Stimulated activated naive B cell treated with anti-CD40 and anti-IgM and Interleukin-4, amounts not matched to agents 10 μg/mL and 1 μg/mL and 100 μg/mL, for 72 hours (primary cell): Measurements from ENCODE around the gene TSC22D3.

Experiments
- ATAC-seq, 2 donors: fragments of 150-1000 bp; cut with Tn5 transposase; replicated peaks; 2 replicates each; pipeline ENCODE4 v1.10.0; 2021; ENCODE audit warnings: moderate library complexity in 1 of 2
- DNase-seq: peaks from one replicate; pipeline ENCODE4 v3.0.0; 2021
- H3K27ac Mint-ChIP-seq: one replicate; pipeline ENCODE4 v1.8.0; 2022; ENCODE audit warnings: mild to moderate bottlenecking, mixed read lengths
- H3K27me3 Mint-ChIP-seq, 2 donors: one replicate each; pipeline ENCODE4 v1.8.0; 2022; ENCODE audit warnings: mixed read lengths in 2 of 2
- H3K36me3 Mint-ChIP-seq, 2 donors: one replicate each; pipeline ENCODE4 v1.8.0; 2022; ENCODE audit warnings: mixed read lengths in 2 of 2, mild to moderate bottlenecking in 1 of 2
- H3K4me1 Mint-ChIP-seq, 2 donors: one replicate each; pipeline ENCODE4 v1.8.0; 2022; ENCODE audit warnings: mixed read lengths in 2 of 2, mild to moderate bottlenecking in 1 of 2
- H3K4me3 Mint-ChIP-seq, 2 donors: one replicate each; pipeline ENCODE4 v1.8.0; 2022; ENCODE audit warnings: mild to moderate bottlenecking in 2 of 2, mixed read lengths in 2 of 2, moderate library complexity in 1 of 2
- H3K9me3 Mint-ChIP-seq, 2 donors: one replicate each; pipeline ENCODE4 v1.8.0; 2022; ENCODE audit warnings: mixed read lengths in 2 of 2, mild to moderate bottlenecking in 1 of 2

TSC22D3 gene

DNA sequence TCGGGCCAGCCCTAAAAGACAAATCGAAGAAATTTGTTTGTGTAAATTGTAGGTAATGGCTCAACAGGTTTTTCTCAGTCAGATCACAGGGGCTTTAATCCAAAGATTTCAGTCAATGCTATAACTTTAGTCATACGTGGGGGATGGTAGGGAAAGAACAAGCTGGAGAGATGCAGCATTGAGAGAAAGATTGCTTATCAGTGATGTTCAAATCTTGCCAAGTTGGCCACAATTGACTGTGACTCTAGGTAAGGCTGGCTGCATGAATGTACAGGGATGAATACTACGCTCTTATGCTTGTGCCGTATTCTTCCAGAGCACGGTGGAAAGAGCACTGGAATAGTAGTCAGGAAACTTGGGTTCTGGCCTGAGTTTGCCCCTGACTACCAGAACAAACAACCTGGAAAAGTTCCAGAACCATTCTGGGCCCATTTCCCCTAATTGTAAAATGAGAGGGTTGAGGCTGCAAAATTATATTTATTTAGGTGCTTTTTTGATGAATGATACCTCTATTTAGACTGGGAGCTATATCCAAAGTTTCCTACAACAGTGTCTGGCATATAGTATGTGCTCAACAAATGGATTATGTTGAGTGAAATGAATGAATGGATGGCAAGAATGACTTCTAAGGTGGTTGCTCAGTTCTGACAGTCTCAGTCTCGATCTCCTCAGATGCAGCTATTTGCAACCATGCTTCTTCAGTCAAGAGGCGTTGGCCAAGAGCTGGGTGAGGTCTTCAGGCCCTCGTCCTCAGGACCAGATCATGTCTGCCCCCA lies 44.4 kb downstream of the TSC22D3 start:
- ATAC-seq (no peak), DNase-seq (no peak)
- Mint-ChIP-seq H3K9me3 (no peaks in the 10 kb centered on the region), H3K27ac (peak overlapping the region; percentile 81), H3K27me3 (no peaks in the 10 kb centered on the region), H3K36me3 (no peaks in the 10 kb centered on the region), H3K4me1 (peaks cover 8 to 20% of the 10 kb centered on the region in 2 donors), H3K4me3 (no peak overlapping the region)

DNA sequence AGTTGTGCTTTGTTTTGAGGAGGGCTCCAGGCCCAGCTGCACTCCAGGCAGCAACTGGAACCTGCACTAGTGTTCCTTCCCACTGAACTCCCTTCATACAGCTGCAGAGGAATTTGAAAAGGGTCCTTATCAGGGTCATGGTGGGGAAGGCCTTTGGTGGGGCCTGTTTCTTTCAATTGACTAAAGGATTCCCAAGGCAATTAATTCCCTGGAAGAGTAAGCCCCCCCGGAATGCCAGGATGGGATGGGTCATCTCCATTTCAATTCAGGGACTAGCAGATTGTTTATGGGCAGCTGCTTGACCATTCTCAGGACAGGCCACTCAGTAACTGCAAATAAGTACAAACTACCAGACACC lies 45.3 kb downstream of the TSC22D3 start:
- Mint-ChIP-seq H3K4me1 (peaks cover 8 to 20% of the 10 kb centered on the region in 2 donors), H3K9me3 (no peaks in the 10 kb centered on the region), H3K4me3 (no peak overlapping the region), H3K27me3 (no peaks in the 10 kb centered on the region), H3K36me3 (no peaks in the 10 kb centered on the region), H3K27ac (no peak overlapping the region)
- ATAC-seq (no peak), DNase-seq (no peak)

DNA sequence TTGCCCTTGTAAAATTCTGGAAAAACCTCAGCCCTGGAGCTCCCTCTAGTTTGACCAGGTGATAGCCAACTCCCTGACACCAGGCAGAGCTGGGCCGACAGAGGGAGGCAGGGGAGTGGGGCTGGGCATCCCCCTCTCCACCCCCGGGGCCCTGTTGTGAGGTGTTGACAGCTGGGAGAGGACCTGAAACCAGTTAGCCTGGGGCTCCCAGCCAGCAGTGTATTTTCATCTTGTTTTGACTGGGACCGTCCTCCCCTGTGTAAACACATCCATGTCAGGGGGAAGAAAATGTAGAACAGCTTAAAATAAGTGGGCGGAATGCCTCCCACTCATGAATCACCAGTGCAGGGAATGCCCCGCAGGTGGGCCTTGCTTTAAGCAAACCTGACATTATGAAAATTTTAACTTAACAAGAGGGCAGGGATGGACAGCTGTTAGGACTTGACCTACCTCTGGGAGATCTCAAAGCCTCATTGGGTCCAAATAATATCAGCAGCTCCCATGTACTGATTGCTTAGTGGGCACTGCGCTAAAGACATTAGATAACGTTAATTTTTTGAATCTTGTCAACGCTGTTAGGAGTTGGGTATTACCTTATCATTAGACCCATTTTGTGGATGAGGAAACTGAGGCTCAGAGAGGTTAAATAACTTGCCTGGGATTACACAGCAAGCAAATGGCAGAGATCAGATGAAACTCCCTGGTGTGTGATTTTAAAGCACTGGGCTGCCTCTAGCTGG lies 45.9 kb downstream of the TSC22D3 start:
- no peak overlapping the region for H3K4me3 Mint-ChIP-seq
- ATAC-seq (peak; percentile 85 to 92), DNase-seq (peak; percentile 30)
- H3K9me3 Mint-ChIP-seq, result no peaks in the 10 kb centered on the region
- H3K36me3 Mint-ChIP-seq, result no peaks in the 10 kb centered on the region
- H3K27me3 Mint-ChIP-seq, result no peaks in the 10 kb centered on the region
- H3K27ac Mint-ChIP-seq, result no peak overlapping the region
- peaks cover 8 to 20% of the 10 kb centered on the region in 2 donors for H3K4me1 Mint-ChIP-seq

DNA sequence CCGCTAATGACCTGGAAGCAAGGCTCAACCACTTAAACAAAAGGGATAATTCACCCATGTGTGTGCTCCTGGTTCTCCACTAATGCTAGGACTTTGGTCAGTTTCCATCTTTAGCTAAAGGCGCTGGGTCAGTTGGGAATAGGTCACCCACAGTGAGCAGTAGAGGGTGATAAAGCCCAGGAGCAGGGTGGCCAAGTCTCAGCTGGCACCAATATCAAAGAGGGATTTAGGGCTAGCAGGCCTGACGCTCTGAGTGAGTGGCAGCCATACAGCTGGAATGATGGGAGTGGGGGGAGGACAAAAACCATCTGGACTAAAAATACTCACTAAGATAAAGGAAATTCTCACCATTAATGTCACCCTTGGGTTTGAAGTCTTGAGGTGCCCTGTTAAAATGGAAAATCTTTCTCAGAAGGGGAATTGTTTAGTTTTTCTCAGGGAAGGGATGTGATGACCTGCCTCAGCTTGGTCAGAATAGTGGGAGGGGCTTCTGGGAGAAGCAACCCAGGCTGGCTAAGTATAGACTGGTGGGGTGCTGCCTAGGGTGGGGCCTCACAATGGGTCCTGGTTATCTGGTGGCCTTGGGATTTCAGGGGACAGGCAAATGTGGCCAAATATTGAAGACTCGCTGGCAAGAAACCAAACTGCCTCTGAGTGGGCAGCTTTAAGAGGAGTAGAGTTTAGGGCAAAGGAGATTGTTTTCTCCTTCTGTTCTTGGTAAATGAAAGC lies 47.1 kb downstream of the TSC22D3 start:
- Mint-ChIP-seq H3K4me1 (peaks cover 8 to 20% of the 10 kb centered on the region in 2 donors), H3K9me3 (no peaks in the 10 kb centered on the region), H3K27me3 (no peaks in the 10 kb centered on the region), H3K4me3 (no peak overlapping the region), H3K27ac (no peak overlapping the region), H3K36me3 (no peaks in the 10 kb centered on the region)
- DNase-seq, result no peak
- no peak for ATAC-seq

DNA sequence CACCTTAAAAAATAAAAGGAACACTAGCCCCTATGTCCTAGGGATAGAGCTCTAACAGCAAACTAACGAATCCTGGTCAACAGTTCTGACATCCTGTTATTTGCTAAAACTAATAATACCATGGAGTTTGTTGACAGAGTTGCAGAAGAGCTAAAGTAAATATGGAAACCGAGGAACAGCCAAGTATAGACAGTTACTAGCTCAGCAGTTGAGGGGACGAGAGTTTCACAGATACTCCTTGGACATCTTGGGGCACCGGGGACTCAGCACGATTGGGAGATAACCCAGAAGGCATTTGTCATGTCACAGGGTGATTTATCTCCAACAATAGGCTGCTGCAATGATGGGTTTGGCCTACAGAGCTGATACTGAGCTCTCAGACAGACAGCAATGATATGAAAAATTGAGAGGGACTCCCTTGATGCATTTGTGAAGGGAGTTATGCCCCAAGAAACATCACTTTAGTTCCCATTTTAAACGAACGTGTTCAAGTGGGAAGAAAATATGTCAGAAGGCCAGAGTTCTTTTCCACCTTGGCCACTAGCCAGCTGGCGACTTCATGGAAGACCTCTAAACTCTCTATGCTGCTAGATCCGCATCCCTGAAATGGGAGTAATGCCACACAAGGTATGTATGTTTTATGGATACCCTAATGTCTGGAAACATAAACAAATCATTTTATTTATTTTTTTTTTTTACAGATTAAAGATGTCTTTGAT lies 48.6 kb downstream of the TSC22D3 start:
- no peak for ATAC-seq
- no peaks in the 10 kb centered on the region for H3K9me3 Mint-ChIP-seq
- H3K27ac Mint-ChIP-seq, result no peak overlapping the region
- no peaks in the 10 kb centered on the region for H3K36me3 Mint-ChIP-seq
- H3K4me3 Mint-ChIP-seq, result no peak overlapping the region
- peaks cover 6 to 17% of the 10 kb centered on the region in 2 donors for H3K4me1 Mint-ChIP-seq
- no peak for DNase-seq
- no peaks in the 10 kb centered on the region for H3K27me3 Mint-ChIP-seq

DNA sequence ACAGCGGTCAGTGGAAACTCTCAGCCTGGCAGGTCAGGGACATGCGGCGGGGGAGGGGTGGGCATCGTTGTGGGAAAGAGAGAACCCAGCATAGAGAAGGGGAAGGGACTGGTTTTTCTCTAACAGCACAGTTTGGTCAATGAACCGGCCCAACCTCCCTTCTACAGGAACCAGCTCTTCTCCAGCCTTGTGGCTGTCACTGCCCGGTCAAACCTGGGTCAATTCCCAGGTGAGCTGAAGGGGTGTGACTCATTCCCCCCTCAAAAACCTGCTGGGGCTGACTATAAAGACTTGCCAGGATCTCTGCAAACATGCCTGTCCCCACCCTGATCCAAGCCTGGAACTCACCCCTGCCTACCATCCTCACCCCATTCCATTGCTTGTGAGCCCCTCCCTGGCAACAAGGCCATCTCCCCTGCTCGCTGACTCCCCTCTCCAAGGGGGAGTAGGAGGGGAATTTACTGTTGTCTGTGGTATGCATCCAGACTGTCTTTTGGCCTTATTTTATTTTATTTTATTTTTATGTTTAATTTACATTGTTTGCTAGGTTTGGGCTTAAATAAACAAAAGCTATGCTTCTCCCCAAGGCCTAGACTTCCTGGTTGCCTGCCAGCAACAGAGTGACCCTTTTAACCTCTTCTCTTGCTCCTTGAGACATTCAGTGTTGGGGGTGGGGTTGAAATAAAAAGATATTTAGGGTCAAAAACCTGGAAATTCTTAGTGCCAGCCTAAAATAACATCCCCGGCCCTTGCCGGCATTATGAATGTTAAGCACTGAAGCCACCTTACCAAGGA lies 49.6 kb downstream of the TSC22D3 start:
- no peaks in the 10 kb centered on the region for H3K36me3 Mint-ChIP-seq
- no peak for DNase-seq
- H3K27ac Mint-ChIP-seq, result no peak overlapping the region
- no peaks in the 10 kb centered on the region for H3K9me3 Mint-ChIP-seq
- no peaks in the 10 kb centered on the region for H3K27me3 Mint-ChIP-seq
- H3K4me1 Mint-ChIP-seq, result peaks cover 14 to 24% of the 10 kb centered on the region in 2 donors
- H3K4me3 Mint-ChIP-seq, result no peak overlapping the region
- no peak for ATAC-seq

DNA sequence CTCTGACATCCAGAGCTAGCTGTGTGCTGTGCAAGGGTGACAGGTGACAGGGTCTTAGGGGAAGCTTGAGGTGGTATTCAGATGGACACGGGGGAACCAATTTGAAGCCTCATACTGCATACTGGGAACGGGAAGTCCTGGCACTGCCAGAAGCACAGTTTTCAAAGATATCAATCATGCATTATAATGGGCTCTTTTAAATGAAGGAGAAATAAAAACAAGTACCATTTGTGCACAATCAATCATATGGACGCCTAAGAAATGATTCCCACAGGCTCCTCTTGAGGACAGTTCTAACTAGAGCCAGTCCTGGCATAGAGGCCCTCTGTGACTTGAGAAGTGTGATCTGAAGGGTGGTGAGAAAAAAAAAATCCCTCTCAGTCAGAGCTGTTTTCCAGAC lies 50.9 kb downstream of the TSC22D3 start:
- Mint-ChIP-seq H3K9me3 (no peaks in the 10 kb centered on the region), H3K4me3 (no peak overlapping the region), H3K36me3 (no peaks in the 10 kb centered on the region), H3K4me1 (peaks cover 14 to 25% of the 10 kb centered on the region in 2 donors), H3K27ac (no peak overlapping the region), H3K27me3 (no peaks in the 10 kb centered on the region)
- no peak for ATAC-seq
- DNase-seq, result no peak

DNA sequence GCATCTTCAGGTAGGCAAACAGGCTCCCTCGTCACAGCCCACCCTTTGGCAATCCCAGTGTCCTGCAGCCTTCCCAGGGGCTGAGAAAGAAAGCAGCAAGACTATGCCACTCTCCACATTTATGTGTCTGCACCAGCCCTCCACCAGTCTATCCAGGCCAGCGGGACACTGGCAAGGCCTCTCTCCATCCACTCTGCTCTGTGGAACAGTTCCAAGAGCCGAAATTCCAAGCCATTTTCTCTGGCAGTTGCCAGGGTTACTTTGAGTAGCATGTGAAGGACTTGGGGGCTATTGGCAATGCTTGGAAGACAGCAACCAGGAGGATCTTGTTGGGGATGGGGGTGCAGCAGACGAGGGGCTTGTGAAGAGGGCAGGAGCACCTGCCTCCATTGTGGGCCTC lies 52.1 kb downstream of the TSC22D3 start:
- Mint-ChIP-seq H3K27me3 (no peaks in the 10 kb centered on the region), H3K4me1 (peaks cover 14 to 27% of the 10 kb centered on the region in 2 donors), H3K9me3 (no peaks in the 10 kb centered on the region), H3K4me3 (no peak overlapping the region), H3K36me3 (no peaks in the 10 kb centered on the region), H3K27ac (peak overlapping the region; percentile 73)
- DNase-seq (no peak), ATAC-seq (no peak)

DNA sequence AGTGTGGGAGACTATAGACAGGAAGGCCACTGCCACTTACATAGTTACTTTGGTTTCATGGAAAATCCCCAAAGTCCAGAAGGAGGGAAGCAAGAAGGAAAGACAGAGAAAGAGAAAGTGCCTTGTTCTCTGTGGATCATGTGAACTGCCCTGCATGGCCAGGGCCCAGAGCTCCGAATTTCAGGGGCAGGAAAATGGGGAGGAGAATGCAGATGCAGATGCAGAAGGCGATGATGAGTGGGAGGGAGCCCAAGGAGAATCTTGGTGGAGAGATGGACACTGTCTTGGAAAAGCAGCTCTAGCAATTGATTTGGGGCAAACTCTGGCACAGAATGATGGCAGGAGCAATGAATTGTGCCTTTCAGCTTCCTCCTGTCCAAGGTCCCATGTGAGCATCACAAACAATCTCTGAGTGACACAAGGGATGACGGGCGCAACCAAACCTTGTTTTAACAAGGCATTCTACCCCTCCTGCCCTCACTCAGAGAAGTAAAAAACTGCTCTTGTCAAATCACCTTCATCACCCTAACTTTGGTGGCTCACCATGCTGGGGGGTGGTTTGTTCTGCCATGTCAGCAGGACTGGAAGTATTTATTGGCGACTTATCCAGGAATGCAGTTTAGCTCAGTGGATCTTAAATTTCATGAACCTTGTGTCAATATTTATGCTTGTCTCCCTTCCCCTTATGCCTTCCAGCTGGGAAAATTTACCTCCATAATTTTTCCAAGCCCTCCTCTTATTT lies 53.5 kb downstream of the TSC22D3 start:
- Mint-ChIP-seq H3K4me3 (no peak overlapping the region), H3K9me3 (no peaks in the 10 kb centered on the region), H3K27me3 (peaks cover 0 to 3% of the 10 kb centered on the region in 2 donors), H3K36me3 (no peaks in the 10 kb centered on the region), H3K4me1 (peaks cover 18 to 39% of the 10 kb centered on the region in 2 donors), H3K27ac (no peak overlapping the region)
- DNase-seq, result no peak
- no peak for ATAC-seq

DNA sequence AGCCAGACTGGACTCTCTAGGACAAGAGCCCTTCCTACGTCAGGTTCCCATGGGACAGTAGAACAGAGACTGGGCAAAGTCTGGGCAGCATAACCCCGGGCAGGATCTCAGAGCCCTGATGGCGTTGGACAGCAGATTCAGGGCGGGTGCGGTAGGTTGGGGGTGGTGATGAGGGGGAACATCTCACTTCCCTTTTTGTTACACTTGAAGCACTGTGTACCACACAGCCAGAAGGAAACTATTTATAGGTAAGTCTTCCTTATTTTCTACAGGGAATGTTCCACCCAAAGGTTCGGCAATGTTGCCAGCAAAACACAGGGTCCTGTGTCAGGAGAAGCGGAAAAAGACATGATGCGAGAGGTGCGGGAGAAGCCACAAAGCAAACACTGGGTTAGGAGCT lies 54.3 kb downstream of the TSC22D3 start:
- peak overlapping the region; percentile 50 to 62 for H3K4me3 Mint-ChIP-seq
- H3K36me3 Mint-ChIP-seq, result no peaks in the 10 kb centered on the region
- DNase-seq (no peak), ATAC-seq (peak; percentile 71 to 74)
- peaks cover 18 to 41% of the 10 kb centered on the region in 2 donors for H3K4me1 Mint-ChIP-seq
- no peaks in the 10 kb centered on the region for H3K9me3 Mint-ChIP-seq
- peak overlapping the region; percentile 31 for H3K27ac Mint-ChIP-seq
- H3K27me3 Mint-ChIP-seq, result peaks cover 0 to 3% of the 10 kb centered on the region in 2 donors

DNA sequence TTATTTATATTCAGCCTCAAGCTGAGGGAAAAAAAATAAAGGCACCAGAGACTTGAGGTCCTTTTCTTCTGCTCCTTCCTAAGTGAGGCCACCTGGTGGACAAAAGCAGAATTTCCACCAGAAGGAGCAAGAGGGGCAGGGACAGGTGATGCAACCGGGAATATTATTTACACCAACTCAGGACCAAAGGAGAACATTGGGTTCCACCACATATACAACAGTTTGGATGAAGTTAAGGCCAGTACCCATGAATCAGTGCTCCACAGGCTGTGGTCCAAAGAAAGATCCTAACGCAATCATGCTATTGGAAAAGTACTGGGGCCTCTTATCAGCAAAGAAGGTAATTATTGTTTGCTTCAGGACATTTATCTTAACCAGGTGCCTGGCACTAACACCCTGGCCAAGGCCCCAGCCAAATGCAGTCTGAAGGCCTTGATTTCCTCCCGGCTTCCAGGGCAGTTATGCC lies 57.4 kb downstream of the TSC22D3 start:
- DNase-seq (no peak), ATAC-seq (no peak)
- no peaks in the 10 kb centered on the region for H3K9me3 Mint-ChIP-seq
- H3K4me3 Mint-ChIP-seq, result no peak overlapping the region
- peak overlapping the region; percentile 16 for H3K27ac Mint-ChIP-seq
- peaks cover 24 to 71% of the 10 kb centered on the region in 2 donors for H3K4me1 Mint-ChIP-seq
- H3K27me3 Mint-ChIP-seq, result peaks cover 0 to 3% of the 10 kb centered on the region in 2 donors
- peaks cover 0 to 5% of the 10 kb centered on the region in 2 donors for H3K36me3 Mint-ChIP-seq

DNA sequence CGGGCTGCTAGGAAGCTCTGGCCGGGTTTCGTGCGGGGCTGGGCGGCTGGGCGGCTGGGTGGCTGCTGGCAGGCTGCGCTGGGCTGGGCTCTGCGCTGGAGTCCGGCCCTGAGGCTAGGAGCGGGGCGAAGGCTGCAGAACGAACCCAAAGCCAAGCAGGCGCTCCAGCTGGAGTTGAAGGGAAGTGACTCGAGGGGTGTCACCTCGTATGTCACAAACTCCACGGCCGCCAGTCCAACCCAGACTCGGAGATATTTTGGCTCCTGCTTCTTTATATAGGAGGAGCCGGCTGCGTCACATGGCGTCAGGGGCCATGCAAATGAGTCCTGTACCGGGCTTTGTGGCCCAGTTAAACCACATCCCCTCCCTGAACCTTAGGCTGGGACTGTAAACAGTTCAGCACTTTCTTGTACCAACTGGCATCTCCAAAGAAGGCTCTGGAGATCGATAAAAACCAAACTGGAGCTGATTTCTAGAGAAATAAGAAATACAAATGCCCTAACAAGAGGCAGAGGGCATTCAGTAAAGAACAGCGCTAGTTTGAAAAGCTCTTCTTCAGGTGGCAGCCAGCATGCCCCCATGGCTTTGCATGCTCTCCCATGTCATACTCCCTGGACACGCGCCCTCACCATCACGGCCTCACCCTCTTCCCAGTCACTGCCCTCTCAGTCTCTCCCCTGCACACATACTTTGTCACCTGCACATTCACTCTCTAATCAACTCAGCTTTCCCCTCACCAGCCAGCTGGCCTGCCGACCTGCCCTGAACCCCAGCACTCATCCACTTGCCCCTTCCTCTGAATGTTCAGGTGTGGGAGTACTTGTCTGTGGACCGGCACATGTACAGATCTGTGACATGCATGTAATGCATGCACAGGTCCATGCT lies 58.5 kb downstream of the TSC22D3 start:
- peak overlapping the region; percentile 88 for H3K27ac Mint-ChIP-seq
- DNase-seq, result peak; percentile 78
- peaks cover 30 to 81% of the 10 kb centered on the region in 2 donors for H3K4me1 Mint-ChIP-seq
- peaks cover 0 to 5% of the 10 kb centered on the region in 2 donors for H3K36me3 Mint-ChIP-seq
- peak overlapping the region; percentile 87 to 93 for H3K4me3 Mint-ChIP-seq
- H3K27me3 Mint-ChIP-seq, result peaks cover 0 to 3% of the 10 kb centered on the region in 2 donors
- no peaks in the 10 kb centered on the region for H3K9me3 Mint-ChIP-seq
- peak; percentile 83 to 86 for ATAC-seq
